NCI-H1105 treated with DMSO at 0.1 percent for 48 hours (cell line): ENCODE measurements around the gene PRUNE2.
A peak's percentile ranks its signal among the peaks of the same experiment; 100 is the strongest.

Experiments used
- DNase-seq: peaks from one replicate; lab custom pipeline; 2025; lab: John Stamatoyannopoulos, UW

Gene PRUNE2

DNA sequence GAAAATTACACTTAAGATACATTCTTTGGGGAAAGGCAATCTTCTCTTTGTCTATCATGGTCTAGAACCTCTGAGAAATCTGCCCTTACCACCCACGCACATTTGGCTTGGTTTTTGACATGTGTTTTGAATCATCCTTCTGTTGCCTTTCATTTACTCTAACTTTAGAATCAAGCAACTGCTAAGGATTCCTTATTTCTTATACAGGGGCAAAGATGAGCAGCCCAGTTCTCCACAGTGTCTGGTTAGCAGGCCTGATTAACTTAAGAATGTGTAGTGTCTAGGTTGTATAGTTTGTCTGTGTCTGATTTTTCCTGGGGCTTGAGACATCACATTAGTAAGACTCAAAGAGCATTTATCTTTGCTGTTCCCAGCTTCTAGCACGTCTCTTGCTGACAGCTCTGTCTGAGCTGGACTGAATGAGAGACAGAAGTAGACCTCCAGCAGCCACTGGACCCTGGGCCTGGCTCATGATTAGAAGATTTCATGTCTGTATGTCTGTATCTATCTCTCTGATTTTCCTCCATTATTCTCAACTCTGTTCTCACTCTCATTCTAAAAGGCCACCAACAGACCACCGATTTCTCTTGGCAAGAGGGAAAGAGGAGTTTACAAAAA, 173.5 kb downstream of the PRUNE2 start:
- no peak for DNase-seq

DNA sequence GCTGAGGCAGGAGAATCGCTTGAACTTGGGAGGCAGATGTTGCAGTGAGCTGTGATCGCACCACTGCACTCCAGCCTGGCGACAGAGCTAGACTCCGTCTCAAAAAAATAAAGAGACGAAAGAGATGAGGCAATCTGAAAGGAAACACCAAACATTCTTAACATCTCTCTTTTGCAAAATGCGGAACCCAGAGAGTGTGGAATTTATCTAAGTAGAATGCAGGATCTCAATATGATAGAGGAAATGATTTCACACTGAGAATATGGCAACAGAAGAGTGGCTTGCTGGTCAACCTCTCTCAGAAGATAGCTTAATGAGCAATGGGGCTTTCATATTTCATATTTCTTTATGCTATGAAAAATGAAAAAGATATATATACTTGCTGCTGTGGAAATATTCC, 175.1 kb downstream of the PRUNE2 start:
- DNase-seq: no peak

DNA sequence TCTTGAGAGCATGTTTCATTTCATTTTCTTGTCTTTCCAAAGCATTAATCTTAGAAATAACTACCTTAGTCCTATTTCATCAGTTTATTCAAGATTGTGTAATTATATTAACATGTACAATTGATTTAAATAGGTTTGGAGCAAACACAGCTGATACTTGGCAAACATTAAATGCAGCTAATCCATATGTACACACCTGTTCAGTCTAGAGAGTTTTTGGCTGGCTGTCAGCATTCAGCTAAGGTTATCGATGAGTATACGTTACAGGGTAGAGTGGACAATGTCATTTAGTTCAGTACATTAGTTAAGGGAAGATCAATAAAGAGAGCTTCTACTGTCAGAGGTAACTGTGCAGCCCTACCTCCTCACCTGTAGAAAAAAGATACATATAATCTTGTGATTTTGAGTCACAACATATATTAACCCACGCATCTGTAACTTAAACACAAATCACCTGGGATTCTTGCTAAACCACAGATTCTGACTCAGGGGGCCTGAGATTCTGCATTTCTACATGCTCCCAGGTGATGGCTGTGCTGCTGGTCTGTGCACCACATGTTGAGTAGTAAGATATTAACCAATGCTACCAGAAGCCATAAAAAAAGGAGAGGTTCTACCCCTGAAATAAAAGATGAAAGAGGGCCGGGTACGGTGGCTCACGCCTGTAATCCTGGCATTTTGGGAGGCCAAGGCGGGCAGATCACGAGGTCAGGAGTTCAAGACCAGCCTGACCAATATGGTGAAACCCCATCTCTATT, 175.8 kb downstream of the PRUNE2 start:
- DNase-seq: peak; percentile 83

DNA sequence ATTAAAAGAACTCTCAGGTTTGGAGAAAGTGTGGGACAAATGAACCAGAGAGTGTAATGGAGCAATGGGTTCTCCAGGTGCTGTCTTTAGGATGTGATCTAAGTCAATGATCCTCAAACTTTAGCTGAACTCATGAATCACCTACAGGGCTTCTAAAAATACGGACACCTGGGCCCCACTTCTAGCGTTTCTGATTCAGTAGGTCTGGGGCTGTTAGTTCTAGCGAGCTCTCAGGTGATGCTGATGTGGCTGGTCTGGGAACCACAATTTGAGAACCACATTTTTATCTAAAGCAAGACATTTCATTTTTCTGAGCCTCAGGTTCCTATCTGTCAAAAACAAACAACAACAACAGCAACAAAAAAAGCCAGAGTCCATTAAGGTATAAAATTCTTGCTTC, 176.8 kb downstream of the PRUNE2 start:
- peak; percentile 14 for DNase-seq

DNA sequence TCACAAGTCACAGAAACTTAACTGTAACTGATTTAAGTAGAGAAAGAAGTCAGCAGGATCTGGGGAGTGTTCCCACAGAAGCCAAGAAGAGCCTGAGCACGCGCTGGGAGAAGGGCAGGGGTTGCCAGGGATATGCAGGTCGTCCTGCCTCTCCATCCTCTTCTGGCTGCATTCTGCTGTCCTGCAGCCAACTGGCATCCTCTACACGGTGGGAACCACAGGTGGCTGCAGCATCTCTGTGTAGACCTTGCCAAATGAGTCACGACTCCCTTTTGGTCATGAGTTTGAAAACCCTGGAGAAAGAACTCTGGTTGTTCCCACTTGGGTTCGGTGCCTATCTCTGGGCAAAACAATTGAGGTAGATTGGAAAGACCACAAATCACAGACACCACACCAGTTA, 180.0 kb downstream of the PRUNE2 start:
- no peak for DNase-seq

DNA sequence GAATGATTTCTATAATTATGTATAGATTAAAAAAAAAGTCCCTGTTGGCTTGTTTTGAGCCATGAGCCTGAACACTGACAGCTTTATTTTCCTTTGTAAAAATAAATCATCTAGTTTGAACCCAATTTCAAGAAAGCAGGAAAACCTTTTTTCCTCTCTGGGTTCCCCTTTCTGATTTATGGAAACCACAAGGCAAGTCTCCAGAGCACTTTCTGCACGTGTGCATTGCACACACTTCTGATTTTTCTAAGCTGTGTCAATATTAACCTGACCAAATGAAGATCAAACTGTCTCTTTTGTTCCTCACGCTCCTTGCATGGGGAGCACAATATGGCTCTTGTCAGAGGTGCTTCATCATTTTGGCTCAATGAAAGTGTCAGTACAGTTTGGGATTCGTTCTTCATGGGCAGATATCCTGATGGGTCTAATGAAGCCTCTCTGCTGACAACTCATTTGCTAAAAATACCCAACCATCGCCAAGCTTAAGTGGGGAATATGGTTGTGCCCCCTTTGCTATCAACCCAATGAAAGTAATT, 180.8 kb downstream of the PRUNE2 start:
- DNase-seq: no peak

DNA sequence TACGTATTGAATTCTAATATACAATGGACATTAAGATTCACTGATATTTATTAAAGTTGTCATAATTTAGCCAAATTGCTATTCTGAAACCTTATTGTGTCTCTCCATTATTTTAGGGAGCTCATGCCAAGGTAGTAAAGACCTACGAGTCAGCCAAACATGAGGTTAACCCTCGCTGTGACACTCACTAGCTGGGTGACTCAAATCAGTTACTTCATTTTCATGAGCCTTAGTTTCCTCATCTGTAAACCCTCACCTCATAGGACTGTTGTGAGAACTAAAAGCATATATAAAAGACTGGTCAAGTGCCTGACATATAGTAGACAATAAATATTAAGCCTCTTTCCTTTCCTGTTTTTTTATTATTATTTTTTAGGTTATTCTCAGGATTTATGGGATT, 185.7 kb downstream of the PRUNE2 start:
- DNase-seq: no peak

DNA sequence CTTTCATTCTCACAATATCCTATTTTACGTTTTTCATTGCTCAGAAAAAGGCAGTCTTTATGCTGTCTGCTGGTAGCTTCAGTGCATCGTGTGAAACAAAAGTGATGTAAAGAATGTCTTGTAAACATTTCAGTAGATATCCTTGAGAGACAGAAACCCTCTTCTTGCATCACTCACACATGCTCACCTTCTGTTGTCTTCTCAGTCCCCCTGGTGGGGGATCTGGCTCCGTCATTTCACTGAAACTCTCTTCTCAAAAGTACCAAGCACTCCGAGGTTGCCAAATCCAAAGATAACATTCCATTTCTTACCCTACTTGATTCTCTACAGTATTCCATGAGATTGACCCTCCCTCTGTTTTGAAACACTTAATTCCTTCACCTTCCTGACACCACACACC, 187.7 kb downstream of the PRUNE2 start:
- DNase-seq: no peak

DNA sequence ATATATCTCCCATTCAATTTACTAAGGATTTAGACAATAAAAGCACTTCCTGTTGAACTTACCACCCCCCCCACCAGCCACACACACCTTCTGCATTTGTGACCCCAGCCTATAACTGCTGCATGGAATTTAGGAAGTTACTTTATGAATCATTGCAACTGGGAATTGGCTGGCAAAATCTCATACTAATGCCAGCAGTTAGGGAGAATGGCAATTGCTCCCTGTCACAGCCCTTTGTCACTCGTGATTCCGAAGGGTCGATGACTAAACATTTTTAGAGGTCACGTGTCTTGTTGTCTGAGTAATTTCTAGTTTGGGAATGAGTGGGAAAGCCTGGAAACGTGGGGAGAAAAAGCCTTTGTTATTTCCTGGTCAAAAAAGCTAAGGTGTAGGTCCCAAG, 188.3 kb downstream of the PRUNE2 start:
- no peak for DNase-seq

DNA sequence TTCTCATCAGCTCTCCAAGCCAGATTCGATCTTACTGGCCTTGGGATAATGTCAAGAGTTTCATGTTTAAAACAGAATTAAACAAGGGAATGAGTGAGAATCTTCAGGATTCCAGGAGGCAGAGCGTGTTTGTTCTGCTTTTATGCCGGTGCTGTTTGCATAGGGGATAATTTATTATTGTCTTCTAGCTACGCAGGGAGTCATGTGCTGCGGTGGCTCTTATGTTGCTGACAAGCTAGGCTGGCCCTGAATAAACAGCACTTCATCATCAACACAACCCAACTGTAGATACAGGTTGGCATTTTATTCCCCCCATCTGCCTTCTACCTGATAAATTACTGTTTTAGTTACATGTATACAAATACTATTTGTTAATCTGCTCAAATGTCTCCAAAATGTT, 188.7 kb downstream of the PRUNE2 start:
- peak; percentile 56 for DNase-seq

DNA sequence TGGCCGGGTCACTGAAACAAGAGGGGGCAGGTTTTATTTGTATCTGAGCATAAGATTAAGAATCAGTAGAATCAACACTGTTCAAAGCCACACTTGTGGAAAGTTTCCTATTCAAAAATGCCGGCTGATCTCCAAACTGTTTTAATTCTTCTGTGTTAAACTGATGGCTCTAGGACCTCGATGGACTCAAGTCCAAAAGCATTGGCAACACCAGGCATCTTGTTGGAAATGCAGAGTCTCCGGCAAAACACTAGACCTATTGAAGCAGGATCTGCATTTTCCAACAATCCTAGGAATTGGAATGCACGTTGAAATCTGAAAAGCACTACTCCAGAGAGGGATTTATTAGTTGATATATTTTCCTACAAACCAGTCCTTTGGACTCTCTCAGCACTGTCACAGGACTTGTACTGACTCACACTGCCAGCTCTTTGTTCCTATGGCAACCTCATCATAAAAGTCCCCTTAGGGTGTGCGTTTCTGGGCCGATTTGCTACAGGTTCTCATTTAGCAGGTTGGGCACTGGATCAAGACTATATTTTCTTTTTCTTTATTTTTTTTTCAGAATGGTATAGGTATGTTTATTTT, 189.7 kb downstream of the PRUNE2 start:
- peak; percentile 29 for DNase-seq

DNA sequence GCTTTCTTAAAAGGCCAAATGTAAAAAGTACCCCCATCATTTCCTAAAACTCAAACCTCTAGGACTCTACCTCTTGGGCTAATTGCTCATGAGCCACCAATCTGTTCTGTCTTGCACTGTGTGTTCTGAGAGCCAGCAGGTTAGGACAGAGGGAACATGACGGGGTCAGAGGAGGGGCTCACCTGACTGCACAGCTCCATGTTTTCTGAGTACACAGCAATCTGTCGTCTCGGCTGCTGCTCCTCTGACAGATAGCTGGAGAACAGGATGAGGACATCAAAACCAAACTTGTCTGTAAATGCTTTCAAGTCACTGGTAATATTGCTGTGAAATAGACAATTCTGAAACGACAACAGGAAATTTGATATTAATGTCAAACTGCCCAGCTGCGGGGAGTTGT, 192.5 kb downstream of the PRUNE2 start:
- no peak for DNase-seq

DNA sequence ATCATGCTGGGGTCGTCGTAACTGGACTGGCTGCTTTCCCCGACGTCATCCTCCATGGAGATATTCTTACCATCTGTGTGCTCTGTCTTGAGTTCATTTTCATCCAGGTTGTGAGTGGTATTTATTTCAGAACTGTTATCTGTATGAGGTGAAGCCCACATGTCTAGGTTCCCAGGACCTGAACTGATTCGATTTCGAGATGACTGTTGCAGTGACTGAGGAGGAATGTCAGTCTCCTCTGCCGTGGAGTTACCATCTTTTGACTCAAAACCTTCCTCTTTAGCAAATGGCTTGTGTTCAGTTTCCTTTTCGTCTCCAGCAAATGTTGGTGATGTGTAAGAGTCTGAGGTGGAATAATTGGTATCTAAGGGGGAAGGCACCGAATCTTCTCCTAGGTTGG, 196.9 kb downstream of the PRUNE2 start:
- DNase-seq: no peak

DNA sequence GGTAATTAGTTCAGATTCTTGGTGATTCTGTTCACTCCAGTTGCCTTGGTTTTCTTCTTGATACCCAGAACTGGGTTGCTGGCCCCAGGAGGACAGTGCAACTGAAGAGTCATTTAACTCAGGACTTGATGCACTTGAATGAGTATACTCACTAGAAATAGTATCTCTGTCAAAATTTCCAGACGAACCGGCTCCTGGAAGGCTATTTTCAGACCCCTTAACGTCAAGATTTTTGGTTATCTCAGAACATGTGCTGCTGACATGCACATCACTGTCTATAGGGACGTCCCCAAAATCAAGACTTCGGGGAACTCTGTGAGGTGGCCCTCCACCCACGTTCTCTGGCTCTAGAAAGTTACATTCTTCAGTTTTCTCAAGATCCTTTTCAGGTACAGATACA, 198.4 kb downstream of the PRUNE2 start:
- DNase-seq: no peak

DNA sequence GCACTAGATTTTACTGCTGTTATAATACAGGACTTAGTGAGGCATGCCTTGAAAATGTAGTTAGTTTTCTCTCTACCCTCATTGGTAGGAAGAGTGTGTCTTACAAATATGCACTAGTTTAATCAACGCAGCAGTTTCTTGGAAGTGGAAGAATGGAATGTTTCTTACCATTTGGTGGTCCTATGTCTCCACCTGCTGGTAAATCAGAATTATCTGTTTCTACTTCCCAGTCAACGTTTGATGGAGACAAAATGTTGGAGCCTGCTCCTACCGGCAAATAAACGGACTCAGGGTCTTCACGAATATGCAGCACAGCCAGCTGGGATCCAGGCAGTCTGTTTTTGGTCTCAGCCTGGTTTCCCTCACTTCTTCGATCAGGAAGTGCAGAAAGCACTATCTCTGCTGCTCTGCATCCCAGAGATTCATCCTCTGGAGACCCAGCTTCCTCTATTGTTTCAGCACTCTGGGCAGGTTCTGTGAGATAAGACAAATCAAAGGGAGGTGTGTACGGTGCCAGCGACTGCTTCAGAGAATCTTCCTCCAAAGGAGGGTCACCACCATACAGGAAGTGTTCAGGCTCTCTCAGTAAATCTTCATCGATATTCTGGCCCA, 201.2 kb downstream of the PRUNE2 start:
- peak; percentile 78 for DNase-seq

DNA sequence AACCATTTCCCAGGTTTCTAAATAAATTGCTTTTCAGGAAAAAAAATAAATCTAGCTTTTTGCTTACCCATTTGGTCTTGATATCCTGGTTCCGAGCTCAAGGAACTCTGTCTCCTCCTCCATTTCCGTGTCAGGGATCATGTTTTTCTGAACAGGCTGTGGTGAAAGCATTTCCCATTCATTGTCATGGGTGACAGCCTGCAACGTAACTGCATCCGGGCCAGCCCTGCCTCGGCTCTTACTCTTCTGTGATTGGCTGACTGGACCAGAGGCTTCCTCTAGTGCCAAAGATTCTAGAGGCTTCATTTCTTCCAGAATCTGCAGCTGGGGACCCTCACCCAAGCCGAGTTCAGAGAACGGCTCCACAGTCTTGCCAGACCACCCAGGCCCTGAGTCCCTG, 202.6 kb downstream of the PRUNE2 start:
- no peak for DNase-seq

DNA sequence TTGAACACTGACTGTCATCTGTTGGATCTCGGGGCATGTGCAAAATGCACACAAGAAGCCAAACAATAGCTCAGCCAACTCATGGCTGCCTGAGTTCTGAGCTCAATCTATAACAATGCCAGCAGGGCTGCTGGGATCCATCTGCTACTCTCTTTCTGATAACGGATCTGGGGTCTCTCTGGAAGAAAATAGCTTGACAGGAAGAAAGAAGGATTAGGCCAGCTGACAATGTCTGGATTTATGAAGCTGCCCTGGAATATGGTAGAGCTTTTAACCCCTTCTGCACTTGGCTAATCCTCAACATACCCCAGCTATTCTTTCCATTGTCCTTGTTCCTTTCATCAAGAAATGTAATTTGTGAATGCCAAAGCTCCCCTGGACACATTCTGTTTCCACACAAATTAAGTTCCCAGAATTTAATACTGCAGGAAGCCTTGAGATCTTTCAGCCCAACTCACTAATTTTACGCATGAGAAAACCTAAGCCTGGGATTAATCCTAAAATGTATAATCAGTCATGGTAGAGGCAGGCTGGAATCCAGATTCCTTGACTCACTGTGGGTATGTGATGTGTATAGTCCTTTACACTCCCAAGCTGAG, 204.4 kb downstream of the PRUNE2 start:
- DNase-seq: no peak

DNA sequence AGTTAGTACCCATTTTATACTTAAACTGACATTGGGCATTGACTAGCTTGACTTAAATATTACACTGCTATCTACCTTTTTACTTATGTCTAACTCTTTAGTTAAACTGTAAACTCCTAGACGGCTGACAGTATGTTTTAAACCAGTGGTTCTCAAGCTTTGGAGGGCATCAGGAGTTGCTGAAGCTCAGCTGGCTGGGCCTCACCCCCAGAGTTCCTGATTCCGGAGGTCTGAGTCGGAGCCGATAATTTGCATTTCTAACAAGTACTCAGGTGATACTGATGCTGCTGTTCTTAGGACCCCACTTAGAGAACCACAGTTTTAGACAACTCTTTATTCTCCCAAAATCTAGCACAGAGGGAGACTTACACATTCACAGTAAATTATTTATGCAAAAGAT, 205.0 kb downstream of the PRUNE2 start:
- DNase-seq: no peak

DNA sequence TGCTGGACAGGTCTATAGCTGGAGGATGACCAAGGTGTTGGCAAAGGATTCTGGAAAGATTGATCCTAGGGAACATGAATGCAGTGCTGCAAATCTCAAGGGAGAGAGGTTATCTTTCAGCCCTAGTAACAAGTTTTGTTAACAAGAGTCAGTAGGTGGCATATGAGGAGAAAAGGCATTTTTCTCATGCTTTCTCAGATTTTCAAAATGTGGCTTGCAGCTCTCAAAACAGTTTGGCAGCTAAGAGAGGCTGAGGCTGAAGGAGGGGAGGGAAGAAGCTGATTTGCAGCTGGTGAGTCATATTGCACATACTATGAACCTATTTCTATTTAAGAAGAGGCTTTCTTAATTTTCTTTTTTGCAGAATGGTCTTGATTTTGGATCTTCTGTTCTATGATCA, 205.9 kb downstream of the PRUNE2 start:
- DNase-seq: no peak

DNA sequence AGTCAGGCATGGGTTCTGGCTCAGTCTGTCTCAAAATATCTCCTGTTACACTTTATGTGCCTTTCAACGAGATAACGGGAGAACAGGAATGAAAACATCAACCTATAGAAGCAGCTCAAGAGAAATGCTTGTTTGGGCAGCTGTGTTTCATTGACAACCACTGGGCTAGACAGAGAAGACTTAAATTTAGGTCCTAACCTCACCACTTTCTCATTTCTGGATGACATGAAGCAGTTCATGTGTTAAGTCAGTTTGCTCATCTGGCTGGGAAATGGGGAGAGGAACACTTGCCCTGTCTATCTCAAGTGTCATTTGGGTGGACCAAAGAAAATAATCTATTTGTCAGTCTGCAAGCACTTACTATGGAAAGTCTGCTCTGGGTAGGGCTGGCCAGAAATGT, 208.4 kb downstream of the PRUNE2 start:
- no peak for DNase-seq

DNA sequence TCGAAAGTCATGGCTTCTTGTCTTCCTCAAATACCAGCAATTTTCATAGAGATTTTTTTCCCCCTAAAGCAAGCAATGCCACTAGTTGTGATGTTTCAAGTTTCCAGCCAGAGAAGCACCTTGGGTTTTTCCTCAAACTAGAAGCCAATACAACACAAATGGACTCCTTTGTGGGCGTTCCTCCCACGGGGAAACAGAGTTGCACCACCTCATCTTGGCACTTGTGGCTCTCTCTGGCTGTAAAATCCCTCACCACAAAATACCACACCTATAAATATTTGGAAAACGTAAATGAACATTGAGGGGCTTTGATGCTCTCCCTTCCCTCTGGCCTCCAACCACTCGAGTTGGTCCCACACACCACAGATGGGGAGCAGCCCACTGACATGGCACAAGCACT, 208.8 kb downstream of the PRUNE2 start:
- no peak for DNase-seq

DNA sequence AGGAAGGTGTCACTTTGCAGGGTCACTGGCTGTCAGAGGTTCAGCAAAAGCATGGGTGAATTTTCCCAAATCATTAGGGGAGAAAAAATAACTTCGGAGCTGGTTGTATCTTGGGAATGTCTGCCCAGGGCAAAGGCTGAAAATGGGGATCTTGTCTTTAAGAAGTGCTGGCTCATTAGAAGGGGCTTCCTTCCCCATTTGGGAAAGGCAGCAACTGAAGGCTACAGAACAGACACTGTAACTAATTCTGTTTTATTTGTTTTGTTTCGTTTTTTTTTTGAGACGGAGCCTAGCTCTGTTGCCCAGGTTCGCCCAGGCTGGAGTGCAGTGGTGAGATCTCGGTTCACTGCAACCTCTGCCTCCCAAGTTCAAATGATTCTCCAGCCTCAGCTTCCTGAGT, 212.0 kb downstream of the PRUNE2 start:
- no peak for DNase-seq
